HepG2 (cell line): ENCODE results near the gene ATG4D. TPM values are rescaled to one million over a fixed set of nuclear protein-coding genes. Genes with fewer than 3 reads are reported as not detected.

ENCODE experiments used
- ATAC-seq: fragments of 200-7000 bp; cut with Tn5 transposase; 3 replicates; pipeline ENCODE4 v1.9.1; 2020; ENCODE audit warnings: mild to moderate bottlenecking, moderate library complexity
- BruUV-seq: library from RNA; stranded (reverse); fragments of 400-500 nt; replicated peaks from 2 replicates; lab custom pipeline; 2021; lab: Mats Ljungman, UMichigan
- CTCF ChIA-PET: fragments of 300-600 bp; formaldehyde crosslinking; extraction: SDS; loops from one replicate; lab custom pipeline; 2021; ENCODE audit warnings: low total read pairs, inconsistent platforms, low intra/inter-chr PET ratio; lab: Yijun Ruan, JAX
- POLR2A ChIA-PET: fragments of 350-600 bp; sonication (Branson Sonifier 250); formaldehyde crosslinking; loops from one replicate; lab custom pipeline; 2020; ENCODE audit warnings: antibody characterized with exemption, inconsistent platforms; lab: Yijun Ruan, JAX
- DNase-seq: peaks from one replicate; pipeline ENCODE4 v3.0.0-alpha.2; 2015; ENCODE audit warnings: low spot score
- FAIRE-seq: peaks from 3 replicates; lab custom pipeline; 2011; peaks lifted over from hg19 to GRCh38; lab: Jason Lieb, UNC
- H2AFZ ChIP-seq: one replicate; pipeline ENCODE4 v1.6.1; 2011; ENCODE audit warnings: low read length, inconsistent platforms
- H3K27ac ChIP-seq: fragments of 300-600 bp; 3 replicates; pipeline ENCODE4 v1.8.0; 2011; ENCODE audit warnings: mixed run types, mild to moderate bottlenecking, mixed read lengths, low read length, inconsistent platforms; ENCODE audit not compliant: insufficient read depth; ENCODE audit errors: extremely low read length
- H3K27me3 ChIP-seq, 2 experiments: fragments of 200-600 bp in 1 of 2; 2 replicates in 1 of 2; 3 replicates in 1 of 2; pipeline versions ENCODE4 v1.6.0 to v1.8.0; 2011; ENCODE audit warnings: low read length in 2 of 2, mild to moderate bottlenecking in 2 of 2, moderate library complexity in 2 of 2, inconsistent platforms in 1 of 2; ENCODE audit not compliant: insufficient read depth in 2 of 2, control insufficient read depth in 1 of 2
- H3K36me3 ChIP-seq, 2 experiments: fragments of 200-600 bp in 1 of 2; replicated peaks in 1 of 2; 2 replicates in 1 of 2; 3 replicates in 1 of 2; pipeline versions ENCODE4 v1.5.1 to v1.8.0; 2011; ENCODE audit warnings: low read length in 2 of 2, inconsistent platforms in 1 of 2; ENCODE audit not compliant: insufficient read depth in 2 of 2, control insufficient read depth in 1 of 2
- H3K4me1 ChIP-seq: 2 replicates; pipeline ENCODE4 v1.5.1; 2012; ENCODE audit warnings: low read length, inconsistent platforms; ENCODE audit not compliant: insufficient read depth
- H3K4me2 ChIP-seq: 2 replicates; pipeline ENCODE4 v1.6.0; 2011; ENCODE audit warnings: low read depth, low read length, inconsistent platforms
- H3K4me3 ChIP-seq, 3 experiments: fragments of 200-600 bp in 1 of 3; sonication (generic), shearing (Covaris generic) in 1 of 3; replicated peaks in 1 of 3; 2 replicates each; pipeline ENCODE4 v1.5.1; 2011 to 2016; ENCODE audit warnings: low read length in 3 of 3, inconsistent platforms in 2 of 3, low read depth in 2 of 3, mild to moderate bottlenecking in 2 of 3, control low read depth in 1 of 3, mixed read lengths in 1 of 3; ENCODE audit not compliant: insufficient read depth in 1 of 3
- H3K79me2 ChIP-seq: one replicate; pipeline ENCODE4 v1.6.1; 2011; ENCODE audit warnings: low read length, inconsistent platforms; ENCODE audit not compliant: insufficient read depth
- H3K9ac ChIP-seq: 2 replicates; pipeline ENCODE4 v1.6.0; 2011; ENCODE audit warnings: mild to moderate bottlenecking, low read depth, low read length, inconsistent platforms; ENCODE audit not compliant: insufficient read depth
- H3K9me3 ChIP-seq: 2 replicates; pipeline ENCODE4 v1.5.1; 2012; ENCODE audit warnings: mild to moderate bottlenecking, low read length
- H4K20me1 ChIP-seq: 2 replicates; pipeline ENCODE4 v1.6.0; 2011; ENCODE audit warnings: inconsistent platforms, mild to moderate bottlenecking, low read length, moderate library complexity; ENCODE audit not compliant: insufficient read depth
- HIVEP1 ChIP-seq: sonication (generic); formaldehyde crosslinking; IDR thresholded peaks from 2 replicates; pipeline ENCODE4 v1.4.0; 2020; ENCODE audit warnings: mild to moderate bottlenecking, missing genetic modification reagents
- HMGXB4 ChIP-seq, 2 experiments: sonication (generic) in 1 of 2; formaldehyde crosslinking in 1 of 2; IDR thresholded peaks; 2 replicates each; pipeline versions ENCODE4 v1.4.0 to v1.6.1; 2018 to 2020; ENCODE audit warnings: missing genetic modification reagents in 2 of 2, borderline replicate concordance in 1 of 2, low read depth in 1 of 2, mild to moderate bottlenecking in 1 of 2, missing biosample characterization in 1 of 2
- IRX3 ChIP-seq: sonication (generic); formaldehyde crosslinking; IDR thresholded peaks from 2 replicates; pipeline ENCODE4 v1.8.1; 2023; ENCODE audit warnings: mild to moderate bottlenecking, low read depth, missing genetic modification reagents, borderline replicate concordance
- KDM4B ChIP-seq: sonication (generic); formaldehyde crosslinking; IDR thresholded peaks from 2 replicates; pipeline ENCODE4 v1.4.0; 2020; ENCODE audit warnings: missing genetic modification reagents
- MIER3 ChIP-seq: IDR thresholded peaks from 2 replicates; pipeline ENCODE4 v1.6.1; 2016; ENCODE audit warnings: missing compliant biosample characterization, borderline replicate concordance
- MTERF4 ChIP-seq: sonication (generic); formaldehyde crosslinking; IDR thresholded peaks from 2 replicates; pipeline ENCODE4 v1.8.0; 2023; ENCODE audit warnings: mild to moderate bottlenecking, missing genetic modification reagents
- MXD3 ChIP-seq: IDR thresholded peaks from 2 replicates; pipeline ENCODE4 v1.6.1; 2016; ENCODE audit warnings: mild to moderate bottlenecking, missing biosample characterization, missing genetic modification reagents
- ONECUT2 ChIP-seq: sonication (generic); formaldehyde crosslinking; IDR thresholded peaks from 2 replicates; pipeline ENCODE4 v1.4.0; 2020; ENCODE audit warnings: missing genetic modification reagents
- PHF8 ChIP-seq: sonication (generic); formaldehyde crosslinking; IDR thresholded peaks from 2 replicates; pipeline ENCODE4 v1.5.0; 2020; ENCODE audit warnings: missing genetic modification reagents
- RFXAP ChIP-seq: sonication (generic); formaldehyde crosslinking; IDR thresholded peaks from 2 replicates; pipeline ENCODE4 v1.4.0; 2020; ENCODE audit warnings: missing genetic modification reagents, borderline replicate concordance
- TEAD2 ChIP-seq: sonication (generic); formaldehyde crosslinking; IDR thresholded peaks from 2 replicates; pipeline ENCODE4 v1.9.0; 2021; ENCODE audit warnings: missing genetic modification reagents
- ZNF547 ChIP-seq: sonication (generic); formaldehyde crosslinking; IDR thresholded peaks from 2 replicates; pipeline ENCODE4 v1.5.1; 2020; ENCODE audit warnings: mild to moderate bottlenecking, missing genetic modification reagents
- ZNF607 ChIP-seq: sonication (generic); formaldehyde crosslinking; IDR thresholded peaks from 2 replicates; pipeline ENCODE4 v1.5.1; 2020; ENCODE audit warnings: missing genetic modification reagents, mild to moderate bottlenecking, borderline replicate concordance
- WGBS: methylation state at CpG from one replicate; pipeline ENCODE4 v1.1.6; 2017; ENCODE audit warnings: low lambda C conversion rate; 5-methylcytosine and 5-hydroxymethylcytosine counted together
- in situ Hi-C: cut with HindIII; loops from 2 replicates; pipeline ENCODE4 v1.10.0; 2017; ENCODE audit warnings: low pct_unique_long_range_greater_than_20kb; ENCODE audit not compliant: extremely low pct_ligation_motif_present
- intact Hi-C: fragments of 100-400 bp; cut with micrococcal nuclease; formaldehyde crosslinking; loops from one replicate; pipeline ENCODE4 v1.10.0; 2022; ENCODE audit not compliant: unreplicated experiment
- polyA plus RNA-seq, 8 experiments: library from polyadenylated mRNA; depleted of rRNA in 3 of 8; stranded (reverse) in 7 of 8; unstranded in 1 of 8; fragments of >200 nt; fragmentation: Illumina TruSeq in 4 of 8; extraction: Trizol in 4 of 8; gene quantifications; 2 replicates each; pipeline versions ENCODE4 v1.2.1 to v1.2.3, GENCODE V29; 2011 to 2016; ENCODE audit warnings: low read depth in 4 of 8, missing spikeins in 1 of 8, mixed read lengths in 1 of 8; ENCODE audit not compliant: insufficient read depth in 1 of 8
- total RNA-seq, 5 experiments: library from RNA; depleted of rRNA; stranded (reverse); fragments of >200 nt; fragmentation: Illumina TruSeq; extraction: Trizol; gene quantifications; 2 replicates each; pipeline ENCODE4 v1.2.3, GENCODE V29; 2016; ENCODE audit warnings: low read depth in 1 of 5

ATG4D gene
- total and polyA plus RNA-seq, 2 of the 13 experiments (the other 11 are each of a cell fraction or from before 2014, with no cell fraction given) = 17.8 to 19.0 TPM

- no peaks in the 10 kb centered on the region for H3K9me3 ChIP-seq
- H3K9ac ChIP-seq = no peak overlapping the region
- ATAC-seq (no peak), DNase-seq (no peak)
- no peak overlapping the region for H3K4me2 ChIP-seq
- intact Hi-C loops (no loop called here), in situ Hi-C loops (no loop called here)
- peaks cover 10% of the 10 kb centered on the region for H3K79me2 ChIP-seq
- H3K27me3 ChIP-seq = no peaks in the 10 kb centered on the region
- ChIA-PET CTCF (no interaction called here), POLR2A (interaction anchor here (1.6 kb wide), 1 partner anchor 10 kb away, joined by 4 read pairs; no protein-coding TSS in a partner anchor)
- WGBS = 97% methylated on average over 5 of the region's 5 CpGs
- no peaks in the 10 kb centered on the region for H4K20me1 ChIP-seq
- H3K4me3 ChIP-seq = no peak overlapping the region
- peaks cover 25% of the 10 kb centered on the region for H3K4me1 ChIP-seq
- BruUV-seq = TSS peak; percentile 29
- TF ChIP-seq MXD3 (CRISPR knock-in tag) (no peak), IRX3 (CRISPR knock-in tag) (no peak), ZNF607 (CRISPR knock-in tag) (no peak), PHF8 (CRISPR knock-in tag) (no peak)
- TF ChIP-seq, all 625 proteins: peak for 0
- Histone ChIP-seq H3K27ac (no peak overlapping the region), H2AFZ (no peak overlapping the region), H3K36me3 (peaks cover 13 to 27% of the 10 kb centered on the region in 2 experiments; a peak in 4 of 5 replicates)
- FAIRE-seq = no peak
Observed at GRCh38 chr19:10562609-10563008, 18.9 kb downstream of the ATG4D start.

- no peak for DNase-seq
- Histone ChIP-seq H3K4me3 (peak overlapping the region; percentile 82 to 86 (median 85)), H3K4me2 (peak overlapping the region; percentile 82), H3K9ac (peak overlapping the region; percentile 91), H4K20me1 (no peaks in the 10 kb centered on the region), H3K27ac (peak overlapping the region; percentile 80), H3K4me1 (peaks cover 40% of the 10 kb centered on the region), H3K79me2 (peaks cover 10% of the 10 kb centered on the region), H2AFZ (no peak overlapping the region), H3K27me3 (no peaks in the 10 kb centered on the region), H3K9me3 (no peaks in the 10 kb centered on the region), H3K36me3 (peaks cover 2 to 10% of the 10 kb centered on the region in 2 experiments; a peak in 3 of 5 replicates)
- BruUV-seq = no TSS peak
- ChIA-PET CTCF (no interaction called here), POLR2A (interaction anchor here (1.0 to 1.6 kb wide), 2 partner anchors 9 to 12 kb away, joined by 3 to 4 read pairs; no protein-coding TSS in a partner anchor)
- intact Hi-C loops (no loop called here), in situ Hi-C loops (no loop called here)
- FAIRE-seq = no peak
- WGBS = 10% methylated on average over 10 of the region's 10 CpGs
- no peak for ATAC-seq
- TF ChIP-seq ONECUT2 (CRISPR knock-in tag) (no peak), RFXAP (CRISPR knock-in tag) (no peak), MIER3 (no peak), KDM4B (CRISPR knock-in tag) (no peak), HIVEP1 (CRISPR knock-in tag) (no peak), TEAD2 (CRISPR knock-in tag) (no peak), MTERF4 (CRISPR knock-in tag) (peak; percentile 37), HMGXB4 (CRISPR knock-in tag; IDR thresholded peaks at IDR 0.05; ENCODE audit: borderline replicate concordance in 1 of 2, low read depth in 1 of 2) (0 out of 4 replicates have a peak, but pooled peaks of 1 of the 2 experiments have one; percentile 9), ZNF547 (CRISPR knock-in tag) (no peak)
Observed at GRCh38 chr19:10565028-10565566, 21.4 kb downstream of the ATG4D start.
